Measurements from ENCODE around the gene CADPS2.

GRCh38 chr7:122448893-122449589 is 437.2 kb downstream of the CADPS2 start:
- TF ChIP-seq, protein P1, sequence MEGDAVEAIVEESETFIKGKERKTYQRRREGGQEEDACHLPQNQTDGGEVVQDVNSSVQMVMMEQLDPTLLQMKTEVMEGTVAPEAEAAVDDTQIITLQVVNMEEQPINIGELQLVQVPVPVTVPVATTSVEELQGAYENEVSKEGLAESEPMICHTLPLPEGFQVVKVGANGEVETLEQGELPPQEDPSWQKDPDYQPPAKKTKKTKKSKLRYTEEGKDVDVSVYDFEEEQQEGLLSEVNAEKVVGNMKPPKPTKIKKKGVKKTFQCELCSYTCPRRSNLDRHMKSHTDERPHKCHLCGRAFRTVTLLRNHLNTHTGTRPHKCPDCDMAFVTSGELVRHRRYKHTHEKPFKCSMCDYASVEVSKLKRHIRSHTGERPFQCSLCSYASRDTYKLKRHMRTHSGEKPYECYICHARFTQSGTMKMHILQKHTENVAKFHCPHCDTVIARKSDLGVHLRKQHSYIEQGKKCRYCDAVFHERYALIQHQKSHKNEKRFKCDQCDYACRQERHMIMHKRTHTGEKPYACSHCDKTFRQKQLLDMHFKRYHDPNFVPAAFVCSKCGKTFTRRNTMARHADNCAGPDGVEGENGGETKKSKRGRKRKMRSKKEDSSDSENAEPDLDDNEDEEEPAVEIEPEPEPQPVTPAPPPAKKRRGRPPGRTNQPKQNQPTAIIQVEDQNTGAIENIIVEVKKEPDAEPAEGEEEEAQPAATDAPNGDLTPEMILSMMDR (IDR thresholded peaks at IDR 0.05; ENCODE audit: insufficient read depth, low read length, poor library complexity, severe bottlenecking): no peak
- TF ChIP-seq EZH2phosphoT487 (conservative IDR thresholded peaks at IDR 0.05; ENCODE audit: low read length): no peak
